Measurements from ENCODE around the gene UNC13A.

DNA sequence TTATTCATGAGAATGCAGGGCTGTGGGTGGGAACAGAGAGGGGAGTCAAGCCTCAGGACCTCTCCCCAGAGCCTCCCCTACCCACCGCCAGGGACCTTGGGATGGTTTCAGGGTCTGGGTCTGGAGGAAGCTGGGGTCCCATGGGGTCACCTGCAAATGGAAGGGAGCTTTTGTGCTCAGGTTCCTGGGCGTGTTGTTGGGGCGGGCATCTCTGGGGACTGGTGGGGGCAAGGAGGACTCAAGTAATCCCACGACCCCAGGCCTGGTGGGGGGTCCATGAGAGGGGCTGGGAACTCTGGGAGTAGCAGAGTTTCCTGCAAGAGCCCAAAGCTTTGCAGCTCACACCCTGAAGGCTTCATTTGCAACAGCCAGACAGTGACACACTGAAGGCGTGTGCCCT lies 60.2 kb downstream of the UNC13A start:
- TF ChIP-seq, protein P1, sequence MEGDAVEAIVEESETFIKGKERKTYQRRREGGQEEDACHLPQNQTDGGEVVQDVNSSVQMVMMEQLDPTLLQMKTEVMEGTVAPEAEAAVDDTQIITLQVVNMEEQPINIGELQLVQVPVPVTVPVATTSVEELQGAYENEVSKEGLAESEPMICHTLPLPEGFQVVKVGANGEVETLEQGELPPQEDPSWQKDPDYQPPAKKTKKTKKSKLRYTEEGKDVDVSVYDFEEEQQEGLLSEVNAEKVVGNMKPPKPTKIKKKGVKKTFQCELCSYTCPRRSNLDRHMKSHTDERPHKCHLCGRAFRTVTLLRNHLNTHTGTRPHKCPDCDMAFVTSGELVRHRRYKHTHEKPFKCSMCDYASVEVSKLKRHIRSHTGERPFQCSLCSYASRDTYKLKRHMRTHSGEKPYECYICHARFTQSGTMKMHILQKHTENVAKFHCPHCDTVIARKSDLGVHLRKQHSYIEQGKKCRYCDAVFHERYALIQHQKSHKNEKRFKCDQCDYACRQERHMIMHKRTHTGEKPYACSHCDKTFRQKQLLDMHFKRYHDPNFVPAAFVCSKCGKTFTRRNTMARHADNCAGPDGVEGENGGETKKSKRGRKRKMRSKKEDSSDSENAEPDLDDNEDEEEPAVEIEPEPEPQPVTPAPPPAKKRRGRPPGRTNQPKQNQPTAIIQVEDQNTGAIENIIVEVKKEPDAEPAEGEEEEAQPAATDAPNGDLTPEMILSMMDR (IDR thresholded peaks at IDR 0.05; ENCODE audit: insufficient read depth, low read length), result no peak
- TF ChIP-seq POLR2AphosphoS5 (IDR thresholded peaks at IDR 0.05; ENCODE audit: low read depth) (no peak), SPI1 (IDR thresholded peaks at IDR 0.05; ENCODE audit: borderline replicate concordance, low read depth) (no peak), GABPA (IDR thresholded peaks at IDR 0.05; ENCODE audit: low read depth) (no peak)
- TF ChIP-seq, protein P2, sequence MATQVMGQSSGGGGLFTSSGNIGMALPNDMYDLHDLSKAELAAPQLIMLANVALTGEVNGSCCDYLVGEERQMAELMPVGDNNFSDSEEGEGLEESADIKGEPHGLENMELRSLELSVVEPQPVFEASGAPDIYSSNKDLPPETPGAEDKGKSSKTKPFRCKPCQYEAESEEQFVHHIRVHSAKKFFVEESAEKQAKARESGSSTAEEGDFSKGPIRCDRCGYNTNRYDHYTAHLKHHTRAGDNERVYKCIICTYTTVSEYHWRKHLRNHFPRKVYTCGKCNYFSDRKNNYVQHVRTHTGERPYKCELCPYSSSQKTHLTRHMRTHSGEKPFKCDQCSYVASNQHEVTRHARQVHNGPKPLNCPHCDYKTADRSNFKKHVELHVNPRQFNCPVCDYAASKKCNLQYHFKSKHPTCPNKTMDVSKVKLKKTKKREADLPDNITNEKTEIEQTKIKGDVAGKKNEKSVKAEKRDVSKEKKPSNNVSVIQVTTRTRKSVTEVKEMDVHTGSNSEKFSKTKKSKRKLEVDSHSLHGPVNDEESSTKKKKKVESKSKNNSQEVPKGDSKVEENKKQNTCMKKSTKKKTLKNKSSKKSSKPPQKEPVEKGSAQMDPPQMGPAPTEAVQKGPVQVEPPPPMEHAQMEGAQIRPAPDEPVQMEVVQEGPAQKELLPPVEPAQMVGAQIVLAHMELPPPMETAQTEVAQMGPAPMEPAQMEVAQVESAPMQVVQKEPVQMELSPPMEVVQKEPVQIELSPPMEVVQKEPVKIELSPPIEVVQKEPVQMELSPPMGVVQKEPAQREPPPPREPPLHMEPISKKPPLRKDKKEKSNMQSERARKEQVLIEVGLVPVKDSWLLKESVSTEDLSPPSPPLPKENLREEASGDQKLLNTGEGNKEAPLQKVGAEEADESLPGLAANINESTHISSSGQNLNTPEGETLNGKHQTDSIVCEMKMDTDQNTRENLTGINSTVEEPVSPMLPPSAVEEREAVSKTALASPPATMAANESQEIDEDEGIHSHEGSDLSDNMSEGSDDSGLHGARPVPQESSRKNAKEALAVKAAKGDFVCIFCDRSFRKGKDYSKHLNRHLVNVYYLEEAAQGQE (IDR thresholded peaks at IDR 0.05; ENCODE audit: insufficient replicate concordance, low read depth), result no peak

Data from HL-60 (cell line).